Neural cell (in vitro differentiated cells): ENCODE measurements around the gene TNK2.

ENCODE experiments used
- EZH2 ChIP-seq: fragments of 200-600, 300-800 bp; shearing (Covaris generic), sonication (generic); IDR thresholded peaks from 2 replicates; pipeline ENCODE4 v1.6.1; 2014; ENCODE audit warnings: antibody characterized with exemption, low read length, borderline replicate concordance, mild to moderate bottlenecking; ENCODE audit not compliant: insufficient read depth, poor library complexity, severe bottlenecking
- MXI1 ChIP-seq: fragments of 450-650 bp; conservative IDR thresholded peaks from 2 replicates; pipeline ENCODE4 v1.6.1; 2014; ENCODE audit warnings: antibody characterized with exemption, mild to moderate bottlenecking; ENCODE audit not compliant: poor library complexity, severe bottlenecking
- POLR2AphosphoS5 ChIP-seq: IDR thresholded peaks from 2 replicates; pipeline ENCODE4 v1.6.1; 2012
- TAF1 ChIP-seq: IDR thresholded peaks from 2 replicates; pipeline ENCODE4 v1.6.1; 2012; ENCODE audit warnings: low read depth
- TF ChIP-seq, protein P1 (sequence below): fragments of 450-650 bp; IDR thresholded peaks from 2 replicates; pipeline ENCODE4 v1.5.1; 2014; ENCODE audit warnings: antibody characterized with exemption, mild to moderate bottlenecking, moderate library complexity; ENCODE audit not compliant: poor library complexity, severe bottlenecking

GRCh38 chr3:195838714-195839113 is 69.6 kb downstream of the TNK2 start:
- TF ChIP-seq MXI1, result no peak
- TF ChIP-seq, protein P1, sequence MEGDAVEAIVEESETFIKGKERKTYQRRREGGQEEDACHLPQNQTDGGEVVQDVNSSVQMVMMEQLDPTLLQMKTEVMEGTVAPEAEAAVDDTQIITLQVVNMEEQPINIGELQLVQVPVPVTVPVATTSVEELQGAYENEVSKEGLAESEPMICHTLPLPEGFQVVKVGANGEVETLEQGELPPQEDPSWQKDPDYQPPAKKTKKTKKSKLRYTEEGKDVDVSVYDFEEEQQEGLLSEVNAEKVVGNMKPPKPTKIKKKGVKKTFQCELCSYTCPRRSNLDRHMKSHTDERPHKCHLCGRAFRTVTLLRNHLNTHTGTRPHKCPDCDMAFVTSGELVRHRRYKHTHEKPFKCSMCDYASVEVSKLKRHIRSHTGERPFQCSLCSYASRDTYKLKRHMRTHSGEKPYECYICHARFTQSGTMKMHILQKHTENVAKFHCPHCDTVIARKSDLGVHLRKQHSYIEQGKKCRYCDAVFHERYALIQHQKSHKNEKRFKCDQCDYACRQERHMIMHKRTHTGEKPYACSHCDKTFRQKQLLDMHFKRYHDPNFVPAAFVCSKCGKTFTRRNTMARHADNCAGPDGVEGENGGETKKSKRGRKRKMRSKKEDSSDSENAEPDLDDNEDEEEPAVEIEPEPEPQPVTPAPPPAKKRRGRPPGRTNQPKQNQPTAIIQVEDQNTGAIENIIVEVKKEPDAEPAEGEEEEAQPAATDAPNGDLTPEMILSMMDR, result no peak
- no peak for TF ChIP-seq POLR2AphosphoS5
- TF ChIP-seq EZH2, result no peak
- TF ChIP-seq TAF1, result no peak
